HG03159 (cell line): ENCODE data around the gene ZNF516.

Source experiments
- ATAC-seq: cut with Tn5 transposase; IDR thresholded peaks from one replicate; pipeline ENCODE4 v1.9.1; 2021; ENCODE audit warnings: mild to moderate bottlenecking, moderate library complexity; ENCODE audit not compliant: unreplicated experiment

ZNF516 gene

DNA sequence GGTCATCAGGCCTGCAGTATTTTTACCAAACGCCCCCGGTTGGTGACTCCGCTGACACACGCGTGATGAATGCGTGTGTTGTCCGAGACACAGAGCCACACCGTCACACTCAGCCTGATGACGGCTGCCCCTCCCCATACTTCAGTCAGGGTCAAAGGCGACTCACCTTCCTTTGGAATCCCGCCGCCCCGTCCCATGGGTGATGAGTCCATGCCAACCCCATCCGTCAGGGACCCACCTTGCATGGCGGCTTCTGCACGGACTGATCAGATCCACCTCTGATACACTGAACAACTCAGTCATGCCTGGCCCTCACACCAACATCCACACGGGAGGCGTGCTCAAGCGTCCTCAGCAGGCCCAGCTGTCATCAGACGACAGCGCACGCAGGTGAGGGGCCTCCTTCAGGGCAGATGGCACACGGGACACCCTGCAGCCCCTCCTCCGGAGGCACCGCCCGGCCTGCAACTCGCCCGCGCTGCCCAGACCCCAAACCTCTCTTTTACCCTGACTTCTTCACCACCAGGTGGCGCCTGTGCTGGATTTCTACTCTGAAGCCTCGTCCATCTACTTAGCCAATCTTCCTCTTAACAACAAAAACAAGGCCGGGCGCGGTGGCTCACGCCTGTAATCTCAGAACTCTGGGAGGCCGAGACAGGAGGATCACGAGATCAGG lies 89.2 kb downstream of the ZNF516 start:
- ATAC-seq = peak; percentile 42

DNA sequence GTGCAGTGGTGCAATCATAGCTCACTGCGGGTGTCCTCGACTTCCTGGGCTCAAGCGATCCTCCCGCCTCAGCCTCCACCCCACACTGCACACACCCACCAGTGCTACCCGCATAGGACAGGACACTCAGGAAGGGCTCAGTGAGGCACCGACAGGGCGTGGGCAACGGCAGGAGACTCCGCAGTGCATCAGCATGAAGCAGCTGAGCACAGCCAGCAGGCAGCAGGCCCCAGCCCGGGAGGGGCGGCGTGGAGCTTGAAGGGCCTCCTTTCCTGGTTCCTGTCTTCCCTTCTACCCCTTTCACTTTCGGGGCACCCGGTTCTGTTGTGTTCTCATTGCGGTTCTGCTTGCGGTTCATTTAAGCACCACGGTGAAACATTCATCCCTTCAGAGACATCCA lies 89.8 kb downstream of the ZNF516 start:
- ATAC-seq = no peak

DNA sequence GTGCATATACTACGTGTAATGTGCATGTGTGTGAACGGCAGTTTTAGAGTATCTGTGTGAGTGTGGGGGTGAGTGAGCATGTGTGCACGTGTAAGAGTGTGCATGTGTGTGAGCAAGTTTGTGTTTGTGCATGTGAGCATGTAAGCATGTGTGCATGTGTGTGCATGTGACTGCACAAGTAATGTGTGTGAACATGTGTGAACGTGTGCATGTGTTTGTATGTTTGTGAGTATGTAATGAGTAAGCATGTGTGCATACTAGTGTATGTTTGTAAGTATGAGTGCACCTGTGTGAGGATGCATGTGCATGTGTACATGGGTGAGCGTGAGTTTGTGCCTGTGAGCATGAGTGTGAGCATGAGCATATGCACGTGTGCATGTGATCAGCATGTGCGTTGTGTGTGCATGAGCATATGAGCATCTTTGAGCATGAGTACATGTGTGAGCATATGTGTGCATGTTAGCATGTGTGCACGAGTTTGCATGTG lies 90.7 kb downstream of the ZNF516 start:
- no peak for ATAC-seq

DNA sequence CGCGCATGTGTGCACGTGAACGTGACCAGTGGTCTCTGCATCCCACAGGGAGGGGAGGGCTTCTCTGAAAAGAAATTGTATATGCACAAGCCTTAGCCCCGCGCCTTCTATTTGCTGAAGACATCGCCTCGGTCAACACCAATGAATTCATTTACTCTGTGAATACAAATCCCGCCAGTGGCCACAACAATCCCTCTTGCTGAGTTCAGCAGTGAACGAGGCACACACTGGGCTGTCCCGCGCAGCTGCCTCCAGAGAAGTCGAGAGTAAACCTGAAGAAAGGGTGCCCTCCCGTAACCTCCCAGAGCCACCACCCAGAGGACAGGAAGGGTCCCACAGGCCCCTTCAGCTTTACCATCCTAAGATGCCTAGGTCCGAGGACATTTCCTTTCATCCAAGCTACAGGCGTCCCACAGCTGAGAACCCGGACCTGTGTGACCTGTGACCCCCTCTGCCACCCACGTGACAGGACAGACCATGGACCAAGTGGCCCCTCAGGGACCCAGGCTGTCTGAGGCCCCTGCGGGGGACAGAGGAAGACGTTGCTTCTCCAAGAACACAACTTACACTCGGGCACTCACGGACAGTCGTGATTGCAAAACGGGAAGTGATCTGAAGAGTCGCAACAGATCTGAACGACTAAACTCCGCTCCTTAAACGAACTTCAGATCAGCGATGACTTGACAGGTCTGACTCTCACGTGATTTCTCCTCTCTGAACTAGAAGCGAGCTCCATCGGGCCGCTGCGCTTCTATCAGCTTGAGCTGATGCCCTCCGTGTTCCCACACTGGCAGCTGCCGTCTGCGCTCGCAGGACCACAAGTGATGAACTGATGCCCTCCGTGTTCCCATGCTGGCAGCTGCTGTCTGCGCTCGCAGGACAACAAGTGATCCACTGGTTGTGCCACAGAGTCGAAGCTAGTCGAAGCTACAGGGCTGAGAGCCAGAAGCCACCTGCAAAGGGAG lies 92.7 kb downstream of the ZNF516 start:
- no peak for ATAC-seq

DNA sequence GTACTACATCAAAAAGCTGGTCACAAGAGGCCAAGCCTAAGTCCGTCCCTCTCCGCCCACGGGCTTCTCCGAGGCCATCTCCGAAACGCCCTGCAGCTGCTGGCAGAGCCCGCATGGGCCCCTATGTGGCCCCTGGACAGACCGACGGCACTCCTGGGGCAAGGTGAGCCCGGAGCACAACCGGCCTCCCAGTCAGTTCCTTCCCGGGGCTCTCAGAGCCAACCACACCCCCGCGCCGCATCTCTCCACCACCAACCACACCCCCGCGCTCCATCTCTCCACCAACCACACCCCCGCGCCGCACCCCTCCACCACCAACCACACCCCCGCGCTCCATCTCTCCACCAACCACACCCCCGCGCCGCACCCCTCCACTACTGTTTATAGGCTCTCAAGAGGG lies 93.5 kb downstream of the ZNF516 start:
- ATAC-seq = no peak

DNA sequence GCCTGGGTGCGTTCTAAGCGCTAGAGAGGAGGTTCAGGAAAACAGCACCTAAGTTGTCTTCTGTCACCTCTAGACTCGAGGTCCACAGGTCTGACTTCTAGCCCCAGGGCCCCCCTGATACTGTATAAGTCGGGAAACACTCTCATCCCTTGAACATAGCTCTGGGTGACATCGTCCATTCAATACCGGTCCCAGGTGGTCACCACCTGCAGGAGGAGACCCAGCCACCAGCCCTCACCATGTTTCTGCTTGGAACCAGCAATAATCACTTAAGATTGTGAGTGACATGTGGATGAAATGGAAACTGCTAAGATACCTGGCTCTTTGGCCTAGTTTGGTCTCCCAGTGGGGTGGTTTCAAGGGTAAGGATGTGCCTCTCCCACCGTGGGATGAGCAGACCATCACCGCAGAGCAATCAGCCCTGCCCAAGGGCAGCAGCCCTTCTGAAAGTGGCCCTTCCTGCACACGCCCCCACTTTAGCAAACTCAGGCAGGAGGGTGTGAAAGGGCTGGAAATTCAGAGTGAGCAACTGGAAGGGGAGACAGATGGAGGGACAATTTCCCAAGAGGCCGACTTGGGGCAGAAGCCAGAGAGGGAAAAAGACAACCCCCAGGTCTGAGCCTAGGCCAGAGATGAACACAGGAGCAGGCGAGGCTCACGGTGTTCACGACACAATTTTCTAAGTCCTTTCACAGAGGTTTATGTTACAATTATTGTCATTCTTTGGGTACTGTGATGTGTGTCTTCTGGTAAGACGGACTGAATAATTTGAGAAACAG lies 95.2 kb downstream of the ZNF516 start:
- no peak for ATAC-seq

DNA sequence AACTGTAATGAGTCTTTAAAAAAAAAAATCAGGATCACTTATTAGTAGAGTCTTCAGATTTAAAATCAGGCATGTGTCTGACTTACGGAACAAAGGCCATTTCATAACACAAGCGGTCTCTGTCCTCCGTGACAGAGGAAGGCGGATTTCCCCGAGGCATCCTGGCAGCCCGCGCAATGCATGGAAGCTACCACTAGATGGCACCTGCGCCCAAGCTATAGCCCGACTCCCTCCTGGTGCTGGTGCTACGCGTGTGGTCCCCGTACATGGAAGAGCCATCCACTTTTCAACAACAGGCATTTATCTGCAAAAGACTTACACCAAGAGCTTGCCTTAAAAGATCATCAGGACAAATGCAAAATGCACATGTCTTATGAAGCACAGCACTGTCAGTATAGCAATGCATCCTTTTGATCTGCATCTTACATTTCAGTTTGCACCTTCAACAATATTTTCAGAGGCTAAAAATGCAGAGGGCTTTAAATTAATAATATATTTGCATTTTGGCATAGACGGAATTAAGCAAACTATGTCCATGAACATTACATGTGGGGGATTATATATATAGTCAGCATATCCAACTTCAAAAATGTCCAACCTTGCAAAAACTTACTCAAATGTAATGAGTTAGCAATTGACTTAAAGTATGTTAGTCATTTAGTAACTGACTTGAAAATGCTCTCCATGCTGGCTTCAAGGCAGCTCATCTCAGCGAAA lies 96.0 kb downstream of the ZNF516 start:
- peak; percentile 94 for ATAC-seq

DNA sequence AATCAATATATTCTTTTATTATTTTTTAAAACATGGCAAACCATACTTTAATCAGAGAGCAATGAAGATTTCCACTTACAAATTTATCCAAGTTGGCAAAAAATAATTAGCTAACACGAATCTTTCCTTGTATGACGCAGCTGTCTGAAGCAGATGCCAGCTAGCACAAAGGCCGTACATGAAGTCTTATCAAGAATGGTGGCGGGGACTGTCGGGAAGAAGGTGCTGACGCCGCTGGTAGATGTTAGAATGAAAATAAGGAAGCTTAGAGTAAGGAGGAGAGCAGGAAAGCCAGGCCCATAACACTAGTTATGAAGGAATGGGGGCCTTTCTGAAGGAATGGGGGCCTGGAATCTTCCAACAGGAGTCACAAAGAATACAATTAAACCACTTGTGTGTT lies 96.7 kb downstream of the ZNF516 start:
- ATAC-seq = no peak

DNA sequence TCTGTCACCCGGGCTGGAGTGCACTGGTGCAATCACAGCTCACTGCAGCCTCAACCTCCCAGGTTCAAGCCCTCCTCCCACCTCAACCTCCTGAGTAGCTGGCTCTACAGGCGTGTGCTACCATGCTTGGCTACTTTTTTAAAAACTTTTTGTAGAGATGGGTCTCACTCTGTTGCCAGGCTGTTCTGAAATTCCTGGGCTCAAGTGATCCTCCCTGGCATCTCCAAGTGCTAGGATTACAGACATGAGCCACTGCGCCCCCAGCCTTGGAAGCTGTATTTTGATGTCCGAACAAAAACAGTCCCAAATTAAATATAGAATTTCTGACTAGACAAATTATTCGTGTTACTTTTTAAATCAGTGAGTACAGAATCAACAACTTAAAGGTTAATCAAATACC lies 97.4 kb downstream of the ZNF516 start:
- no peak for ATAC-seq

DNA sequence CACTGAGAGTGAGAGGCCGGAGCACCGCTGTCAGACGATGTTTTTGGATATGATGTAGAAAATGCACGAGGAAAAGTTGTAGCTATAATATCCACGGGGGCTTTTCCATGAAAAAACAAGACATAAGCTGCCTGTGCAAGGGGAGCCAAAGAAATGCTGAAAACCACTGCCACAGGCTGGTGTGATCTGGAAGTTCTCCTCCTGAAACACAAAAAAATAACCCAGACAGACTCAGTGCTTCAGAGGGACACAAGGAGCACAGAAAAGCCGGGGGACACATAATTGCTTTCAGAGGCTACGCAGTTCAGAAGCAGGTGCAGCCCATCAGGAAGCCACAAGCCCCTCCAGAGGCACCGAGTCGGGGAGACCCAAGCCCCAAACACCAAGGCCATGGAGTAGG lies 98.2 kb downstream of the ZNF516 start:
- ATAC-seq = no peak

DNA sequence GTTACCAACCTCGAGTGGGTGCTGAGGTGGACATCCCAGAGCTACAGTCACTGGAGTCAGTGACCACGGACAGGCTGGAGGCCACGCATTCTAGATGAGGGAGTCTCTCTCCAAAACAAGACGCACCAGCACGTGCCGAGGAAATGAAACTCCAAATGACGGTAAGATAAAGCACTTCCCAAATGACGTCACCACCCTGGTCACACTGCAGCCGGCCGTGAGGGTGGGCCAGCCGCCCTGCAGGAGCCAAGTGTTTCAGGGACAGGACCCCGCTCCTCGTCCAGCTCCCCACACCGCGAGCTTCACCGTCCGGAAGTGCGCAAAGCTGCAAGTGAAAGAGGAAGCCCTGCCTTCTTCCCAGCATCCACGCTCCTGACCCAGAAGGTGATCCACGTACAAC lies 99.4 kb downstream of the ZNF516 start:
- ATAC-seq = no peak

DNA sequence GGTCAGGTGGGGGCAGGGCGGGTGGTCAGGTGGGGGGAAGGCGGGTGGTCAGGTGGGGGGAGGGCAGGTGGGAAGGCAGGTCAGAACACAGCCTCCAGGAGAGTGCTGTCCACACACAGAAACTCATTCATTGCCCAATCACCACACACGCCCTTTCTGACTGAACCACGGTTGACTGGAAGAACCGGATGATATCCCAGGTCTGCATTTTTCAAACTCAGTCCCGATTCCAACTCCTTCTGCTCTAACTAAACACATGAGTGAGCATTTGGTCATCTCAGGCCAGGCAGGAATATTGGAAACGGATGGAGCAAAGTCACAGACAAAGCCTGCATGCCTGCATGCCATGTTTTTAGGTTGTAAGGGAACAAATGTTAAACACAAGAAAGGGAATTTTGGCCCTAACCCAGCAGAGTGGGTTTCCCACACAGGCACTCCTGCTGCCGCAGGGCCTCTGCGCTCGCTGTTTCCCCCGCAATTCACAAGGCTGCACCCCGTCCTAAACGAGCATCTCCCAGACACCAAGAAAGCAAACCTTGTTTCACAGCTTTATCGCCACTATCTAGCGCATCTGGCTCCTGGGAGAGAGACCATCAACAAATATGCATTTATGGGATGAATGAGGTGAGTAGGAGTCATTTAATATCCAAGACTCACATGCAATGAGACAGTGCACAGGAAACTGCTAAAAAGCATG lies 100.1 kb downstream of the ZNF516 start:
- ATAC-seq = no peak

DNA sequence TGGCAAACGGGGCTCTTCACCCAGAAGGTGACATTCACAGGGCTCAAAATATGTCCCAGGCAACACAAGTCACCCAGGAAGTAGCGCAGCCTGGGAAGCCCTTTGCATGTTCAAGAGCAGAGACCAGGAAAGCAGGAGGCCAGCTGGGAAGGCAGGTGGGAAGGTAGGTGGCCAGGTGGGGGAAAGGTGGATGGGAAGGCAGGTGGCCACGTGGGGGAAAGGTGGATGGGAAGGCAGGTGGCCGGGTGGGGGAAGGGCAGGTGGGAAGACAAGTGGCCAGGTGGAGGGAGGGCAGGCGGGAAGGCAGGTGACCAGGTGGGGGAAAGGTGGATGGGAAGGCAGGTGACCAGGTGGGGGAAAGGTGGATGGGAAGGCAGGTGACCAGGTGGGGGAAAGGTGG lies 102.7 kb downstream of the ZNF516 start:
- no peak for ATAC-seq

DNA sequence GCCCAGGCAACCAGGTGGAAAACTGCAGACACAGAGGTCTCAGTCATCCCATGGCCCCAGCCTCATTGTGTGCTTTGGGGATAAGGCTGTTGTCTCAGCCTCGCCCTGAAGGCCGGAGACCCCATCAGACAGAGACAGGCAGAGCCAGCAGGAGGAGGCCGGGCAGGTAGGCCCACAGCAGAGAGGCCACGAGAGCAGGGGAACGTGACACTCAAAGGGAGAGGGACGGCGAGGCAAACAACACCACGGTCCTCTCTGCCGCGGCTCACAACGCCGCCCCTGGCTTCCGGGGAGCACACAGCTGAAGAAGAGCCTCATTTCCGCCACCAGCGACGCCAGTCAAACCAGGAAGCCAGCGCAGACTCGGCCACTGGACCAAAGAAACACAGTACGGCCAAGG lies 103.3 kb downstream of the ZNF516 start:
- ATAC-seq = no peak

DNA sequence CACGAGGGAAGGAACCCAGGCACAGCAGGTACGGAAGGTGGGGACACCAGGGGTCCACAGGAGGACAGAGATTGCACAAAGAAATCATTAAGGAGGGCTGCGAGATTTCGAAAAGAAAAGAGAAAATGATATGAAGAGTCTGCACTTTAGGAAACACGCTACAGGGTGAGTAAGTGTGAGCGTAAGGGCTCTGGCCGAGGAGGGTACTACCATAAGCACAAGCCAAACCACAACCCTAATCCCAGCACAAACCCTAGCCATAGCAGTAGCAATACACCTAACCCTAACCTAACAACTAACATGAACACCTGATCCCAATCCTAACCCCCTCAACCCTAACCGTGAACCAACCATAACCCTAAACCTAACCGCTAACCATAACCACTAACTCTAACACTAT lies 104.0 kb downstream of the ZNF516 start:
- ATAC-seq = no peak

DNA sequence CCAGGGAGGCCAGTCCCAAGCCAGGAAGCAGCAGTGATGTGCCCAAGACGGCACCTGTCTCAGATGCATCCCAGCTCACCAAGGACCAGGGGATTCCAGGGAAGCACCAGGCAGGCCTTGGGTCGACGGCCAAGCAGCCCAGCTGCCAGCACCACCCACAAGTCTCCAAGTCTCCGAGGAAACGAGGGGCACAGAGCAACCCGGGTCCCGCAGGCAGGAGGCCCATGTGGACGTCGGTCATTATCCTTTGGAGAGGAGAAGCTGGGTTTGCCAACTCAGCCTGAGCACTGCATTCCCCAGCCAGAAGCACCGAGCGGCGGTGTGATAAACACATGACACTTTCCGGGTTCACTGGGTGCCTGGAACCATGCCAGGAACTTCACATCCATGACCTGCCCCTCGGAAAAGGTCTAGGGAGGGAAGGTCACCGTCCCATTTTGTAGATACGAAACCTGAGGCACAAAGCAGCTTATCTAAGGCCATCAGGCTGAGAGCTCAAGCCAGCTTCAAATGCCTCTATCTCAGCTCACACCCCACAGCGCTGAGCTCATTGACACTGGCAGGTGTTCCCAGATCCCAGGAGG lies 104.5 kb downstream of the ZNF516 start:
- ATAC-seq = no peak

DNA sequence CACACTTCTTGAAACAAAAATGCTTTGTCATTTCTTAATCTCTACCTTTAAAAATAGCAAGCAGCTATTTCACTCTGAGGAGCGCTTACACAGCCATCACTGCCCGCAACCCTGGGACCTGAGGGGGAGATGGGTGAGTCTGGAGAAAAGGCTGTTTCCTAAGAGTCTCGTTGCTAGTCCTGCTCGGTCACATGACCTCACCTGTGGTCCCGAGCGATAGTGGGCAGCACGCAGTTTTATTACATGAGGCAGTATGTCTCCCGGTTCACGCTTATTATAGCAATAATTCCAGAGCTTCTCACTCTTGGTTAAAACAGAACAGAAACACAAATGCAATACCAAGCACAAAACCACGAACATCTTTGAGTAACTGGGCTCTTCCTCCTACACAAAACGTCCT lies 105.3 kb downstream of the ZNF516 start:
- no peak for ATAC-seq

DNA sequence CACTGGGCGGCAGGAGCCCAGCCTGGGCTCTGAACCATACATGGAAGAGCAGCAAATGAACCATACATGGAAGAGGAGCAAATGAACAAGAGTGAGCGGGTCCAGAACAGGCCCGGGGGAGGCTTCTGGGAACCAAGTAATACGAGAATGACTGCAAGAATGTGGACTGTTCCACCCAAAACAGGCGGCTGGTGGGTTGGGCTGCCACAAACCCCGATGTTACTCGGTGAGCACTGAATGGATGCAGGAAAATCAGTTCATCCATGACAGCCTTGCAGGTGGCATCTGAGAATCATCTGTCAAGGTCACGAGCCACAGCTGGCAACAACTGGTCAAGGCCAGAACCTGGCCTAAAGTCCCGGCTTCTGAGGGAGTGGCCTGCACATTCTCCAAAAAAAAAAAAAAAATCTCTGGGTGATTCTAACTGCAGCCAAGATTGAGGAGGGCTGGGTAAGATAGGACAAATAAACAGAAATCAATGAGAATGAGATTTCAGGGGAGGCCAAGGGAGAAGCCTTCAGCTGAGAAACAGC lies 106.1 kb downstream of the ZNF516 start:
- ATAC-seq = no peak

DNA sequence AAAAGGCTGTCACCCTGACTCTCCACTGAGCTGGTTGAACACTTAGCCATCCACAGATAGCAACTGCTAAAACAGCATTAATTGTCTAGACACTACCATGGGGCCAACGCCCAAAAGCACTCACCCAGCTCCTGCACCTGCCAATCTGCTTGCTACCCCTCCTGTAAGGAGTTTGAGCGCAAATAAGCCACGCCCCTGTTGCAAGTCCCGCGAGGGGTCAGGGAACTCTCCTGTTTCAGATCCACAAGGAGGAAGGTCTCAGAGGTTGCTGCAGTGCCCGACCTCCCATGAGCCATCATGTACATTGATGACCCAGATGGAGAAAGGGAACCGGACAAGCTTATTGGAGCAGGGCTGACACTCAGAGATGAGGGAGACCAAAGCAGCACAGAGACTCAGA lies 106.8 kb downstream of the ZNF516 start:
- no peak for ATAC-seq

DNA sequence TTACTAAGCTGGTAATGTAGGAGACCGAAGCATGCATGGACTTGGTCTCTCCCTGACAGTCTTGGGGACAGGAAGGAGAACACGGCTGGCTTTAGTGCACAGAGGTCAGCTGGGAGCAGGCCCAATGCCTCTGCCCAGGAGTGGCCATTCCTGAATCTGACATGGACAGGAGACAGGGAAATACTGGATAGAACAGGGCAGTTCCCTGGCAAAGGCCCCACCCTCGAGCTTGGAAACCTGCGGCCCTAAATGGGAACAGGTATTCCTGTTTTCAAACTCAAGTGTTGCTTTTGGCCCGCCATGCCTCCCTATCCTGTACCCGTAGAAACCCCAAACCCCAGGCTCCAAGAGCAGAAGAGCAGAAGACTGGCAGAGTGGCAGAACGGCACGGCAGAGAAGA lies 107.4 kb downstream of the ZNF516 start:
- no peak for ATAC-seq
